HL-60 (cell line): Measurements from ENCODE around the gene CRTC3.
A peak's percentile ranks its signal among the peaks of the same experiment; 100 is the strongest.

Experiments
- CTCF ChIP-seq: IDR thresholded peaks from one replicate; pipeline ENCODE4 v1.5.1; 2011; ENCODE audit warnings: low read length, control low read depth, inconsistent platforms; ENCODE audit not compliant: insufficient read depth
- GABPA ChIP-seq: IDR thresholded peaks from 2 replicates; pipeline ENCODE4 v1.6.1; 2012; ENCODE audit warnings: low read depth
- POLR2AphosphoS5 ChIP-seq: IDR thresholded peaks from 2 replicates; pipeline ENCODE4 v1.6.1; 2012; ENCODE audit warnings: low read depth
- REST ChIP-seq: IDR thresholded peaks from 2 replicates; pipeline ENCODE4 v1.6.1; 2012; ENCODE audit warnings: low read depth; ENCODE audit not compliant: insufficient replicate concordance
- SPI1 ChIP-seq: IDR thresholded peaks from 2 replicates; pipeline ENCODE4 v1.6.1; 2012; ENCODE audit warnings: low read depth, mild to moderate bottlenecking, borderline replicate concordance

DNA sequence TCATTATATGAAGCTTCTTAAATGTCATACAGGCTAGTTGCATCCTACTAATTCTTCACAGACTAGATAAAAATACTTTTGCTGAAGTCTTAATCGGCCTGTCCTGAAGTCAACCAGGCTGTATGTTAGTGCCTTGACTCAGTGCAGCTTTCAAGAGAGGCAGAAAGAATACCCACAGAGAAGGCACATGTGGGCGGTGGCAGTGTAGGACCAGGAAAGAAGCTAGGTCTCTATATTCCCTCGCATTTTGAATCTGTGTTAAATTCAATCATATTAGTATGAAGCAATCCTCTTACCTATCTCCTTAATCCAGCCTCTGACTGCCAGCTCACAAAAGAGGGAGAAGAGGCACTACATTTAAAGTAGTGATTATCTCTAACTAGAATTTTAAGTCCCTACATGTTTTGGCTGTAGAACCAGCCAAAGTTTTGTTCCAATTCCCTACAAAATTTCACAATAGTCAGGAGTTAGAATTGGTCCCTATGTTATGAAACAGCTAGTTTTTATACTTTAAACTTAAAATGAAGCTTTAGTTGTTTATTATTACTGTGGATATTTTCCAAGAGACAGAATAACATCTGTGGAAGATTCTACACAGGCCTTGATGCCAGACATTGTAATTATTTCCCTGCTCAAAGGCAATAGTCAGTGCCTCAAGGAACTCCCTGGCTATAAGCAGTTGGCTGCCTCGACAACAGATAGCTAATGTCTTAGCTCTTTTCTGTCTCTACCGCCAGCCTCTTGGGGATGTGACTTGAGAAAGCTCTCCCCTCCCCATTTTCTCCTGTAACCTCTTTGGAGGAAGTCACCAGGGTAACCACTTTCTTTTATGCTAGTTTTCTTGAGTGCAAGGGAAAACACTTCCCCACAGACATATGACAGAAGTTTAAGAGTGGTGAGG, 31.9 kb downstream of the CRTC3 start:
- TF ChIP-seq CTCF (no peak), REST (no peak), POLR2AphosphoS5 (no peak), GABPA (no peak), SPI1 (peak; percentile 56; the same call in 1 of the 2 replicates)
